Measurements from ENCODE around the gene VRK2.
"Not testable (repeated sequence)": the region's sequence is repeated elsewhere in the genome, so short reads cannot be mapped to it uniquely, and the experiment has no call there.

Gene VRK2

DNA sequence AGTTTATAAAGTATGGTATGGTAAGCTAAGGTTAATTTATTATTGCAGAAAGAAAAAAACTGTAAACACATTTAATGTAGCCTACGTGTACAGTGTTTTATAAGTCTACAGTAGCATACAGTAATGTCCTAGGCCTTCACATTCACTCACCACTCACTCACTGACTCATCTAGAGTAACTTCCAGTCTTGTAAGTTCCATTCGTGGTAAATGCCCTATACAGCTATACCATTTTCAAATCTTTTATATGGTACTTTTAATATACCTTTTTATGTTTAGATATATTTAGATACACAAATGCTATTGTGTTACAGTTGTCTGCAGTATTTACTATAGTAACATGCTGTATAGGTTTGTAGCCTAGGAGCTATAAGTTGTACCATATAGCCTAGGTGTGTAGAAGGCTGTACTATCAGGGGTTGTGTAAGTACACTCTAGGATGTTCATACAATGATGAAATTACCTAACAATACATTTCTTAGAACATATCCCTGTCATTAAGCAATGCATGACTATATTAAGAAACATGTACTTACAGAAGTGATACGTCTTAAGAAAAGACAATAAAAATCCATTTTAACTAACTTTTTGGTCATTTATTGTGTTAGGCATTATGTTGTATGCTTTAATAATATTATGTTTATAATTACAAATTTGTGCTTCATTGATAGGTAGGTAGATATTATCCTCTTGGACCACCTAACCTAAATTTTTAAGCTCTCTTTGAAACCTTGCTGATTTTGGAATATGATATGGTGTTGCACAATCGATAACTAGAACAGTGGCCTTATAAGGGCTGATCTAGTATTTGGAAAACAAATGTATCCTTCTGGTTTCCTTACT is 51.9 kb downstream of the VRK2 start:
- DNase-seq (ENCODE audit: low spot score in 2 of 2) (no peak), ATAC-seq (replicated peaks; ENCODE audit: extremely low read depth, poor library complexity, severe bottlenecking) (no peak)
- peaks cover 4% of the 10 kb centered on the region for H3K36me3 Mint-ChIP-seq (ENCODE audit: insufficient read depth)
- H3K9me3 Mint-ChIP-seq = no peaks in the 10 kb centered on the region
- no peaks in the 10 kb centered on the region for H3K27me3 Mint-ChIP-seq
- H3K4me3 Mint-ChIP-seq = no peak overlapping the region
- H3K4me1 Mint-ChIP-seq = no peaks in the 10 kb centered on the region
- H3K27ac Mint-ChIP-seq (ENCODE audit: low read depth) = no peak overlapping the region

DNA sequence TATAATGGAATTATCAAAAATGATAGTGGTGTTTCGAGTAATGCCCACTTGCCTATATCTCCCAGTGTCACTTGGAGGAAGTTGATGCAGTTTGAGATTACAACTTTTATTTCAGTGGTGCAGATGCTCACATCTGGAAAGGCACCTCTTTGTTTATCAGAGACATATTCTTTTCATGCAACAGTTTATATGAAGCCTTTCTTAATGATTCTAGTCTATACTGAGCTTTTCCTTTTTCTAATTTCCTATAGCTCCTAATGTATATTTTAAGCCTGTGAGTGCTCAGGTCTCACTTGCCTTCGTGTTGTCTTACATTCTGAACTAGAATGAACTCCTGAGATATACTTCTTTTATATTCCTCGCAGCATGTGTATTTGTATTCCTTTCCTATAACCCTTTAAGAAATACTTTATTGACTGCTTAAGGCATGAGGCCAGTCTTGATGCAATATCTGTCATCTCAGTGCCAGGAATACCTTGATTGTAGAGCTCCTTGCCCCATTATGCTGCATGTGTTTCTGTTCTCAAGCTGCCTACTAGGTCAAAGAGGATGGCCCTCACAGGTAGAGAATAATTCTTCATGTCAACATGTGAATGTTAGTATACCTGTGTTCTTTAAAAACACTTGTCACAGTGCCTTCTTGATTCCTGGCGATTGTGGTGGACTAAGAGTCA is 52.6 kb downstream of the VRK2 start:
- DNase-seq (ENCODE audit: low spot score in 2 of 2) (no peak), ATAC-seq (replicated peaks; ENCODE audit: extremely low read depth, poor library complexity, severe bottlenecking) (no peak)
- peaks cover 4% of the 10 kb centered on the region for H3K36me3 Mint-ChIP-seq (ENCODE audit: insufficient read depth)
- no peaks in the 10 kb centered on the region for H3K27me3 Mint-ChIP-seq
- H3K4me1 Mint-ChIP-seq = no peaks in the 10 kb centered on the region
- no peak overlapping the region for H3K27ac Mint-ChIP-seq (ENCODE audit: low read depth)
- H3K4me3 Mint-ChIP-seq = no peak overlapping the region
- H3K9me3 Mint-ChIP-seq = no peaks in the 10 kb centered on the region

DNA sequence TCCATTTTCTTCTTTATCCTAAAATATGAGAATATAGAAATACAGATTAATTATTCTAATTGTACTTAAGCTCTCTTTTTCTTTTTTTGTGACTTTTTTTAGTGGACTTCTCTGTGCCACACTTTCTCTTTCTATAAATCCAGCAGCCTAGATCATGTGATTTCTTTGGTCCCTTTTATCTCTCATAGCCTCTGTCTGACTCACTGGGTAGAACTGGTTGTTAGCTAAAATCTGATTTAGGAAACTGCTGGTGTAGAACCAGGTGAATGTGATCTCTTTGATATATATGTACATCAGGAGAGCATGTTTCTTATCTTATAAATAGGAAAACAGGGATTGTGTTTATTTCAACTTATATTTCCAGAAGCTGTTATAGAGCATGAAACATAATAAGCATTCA is 54.9 kb downstream of the VRK2 start:
- H3K27me3 Mint-ChIP-seq = no peaks in the 10 kb centered on the region
- no peak for DNase-seq (ENCODE audit: low spot score in 2 of 2)
- H3K4me1 Mint-ChIP-seq = no peaks in the 10 kb centered on the region
- no peak overlapping the region for H3K4me3 Mint-ChIP-seq
- H3K27ac Mint-ChIP-seq (ENCODE audit: low read depth) = no peak overlapping the region
- H3K9me3 Mint-ChIP-seq = no peaks in the 10 kb centered on the region
- ATAC-seq (replicated peaks; ENCODE audit: extremely low read depth, poor library complexity, severe bottlenecking) = no peak
- H3K36me3 Mint-ChIP-seq (ENCODE audit: insufficient read depth) = peaks cover 3% of the 10 kb centered on the region

DNA sequence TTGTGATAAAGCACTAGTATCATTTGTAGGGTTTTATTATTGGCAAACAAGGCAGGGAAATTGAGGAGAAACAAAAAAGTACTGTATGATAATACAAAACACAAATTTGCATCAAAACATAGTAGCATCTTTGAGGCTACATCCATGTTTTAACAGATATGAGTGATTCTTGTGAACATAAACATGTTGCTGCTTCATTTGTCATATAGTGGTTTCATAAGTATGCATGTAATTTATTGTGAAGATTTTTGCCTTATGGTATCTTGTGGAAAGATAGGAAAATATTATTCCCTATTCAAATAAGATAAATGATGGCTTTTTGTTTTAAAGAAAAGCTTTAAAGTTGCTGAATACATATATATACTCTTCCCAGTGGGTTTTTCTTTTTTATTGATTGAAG is 60.3 kb downstream of the VRK2 start:
- no peaks in the 10 kb centered on the region for H3K9me3 Mint-ChIP-seq
- H3K27me3 Mint-ChIP-seq = no peaks in the 10 kb centered on the region
- H3K27ac Mint-ChIP-seq (ENCODE audit: low read depth) = no peak overlapping the region
- H3K36me3 Mint-ChIP-seq (ENCODE audit: insufficient read depth) = peaks cover 6% of the 10 kb centered on the region
- peaks cover 18% of the 10 kb centered on the region for H3K4me1 Mint-ChIP-seq
- H3K4me3 Mint-ChIP-seq = no peak overlapping the region
- ATAC-seq (replicated peaks; ENCODE audit: extremely low read depth, poor library complexity, severe bottlenecking) (no peak), DNase-seq (ENCODE audit: low spot score in 2 of 2) (no peak)

DNA sequence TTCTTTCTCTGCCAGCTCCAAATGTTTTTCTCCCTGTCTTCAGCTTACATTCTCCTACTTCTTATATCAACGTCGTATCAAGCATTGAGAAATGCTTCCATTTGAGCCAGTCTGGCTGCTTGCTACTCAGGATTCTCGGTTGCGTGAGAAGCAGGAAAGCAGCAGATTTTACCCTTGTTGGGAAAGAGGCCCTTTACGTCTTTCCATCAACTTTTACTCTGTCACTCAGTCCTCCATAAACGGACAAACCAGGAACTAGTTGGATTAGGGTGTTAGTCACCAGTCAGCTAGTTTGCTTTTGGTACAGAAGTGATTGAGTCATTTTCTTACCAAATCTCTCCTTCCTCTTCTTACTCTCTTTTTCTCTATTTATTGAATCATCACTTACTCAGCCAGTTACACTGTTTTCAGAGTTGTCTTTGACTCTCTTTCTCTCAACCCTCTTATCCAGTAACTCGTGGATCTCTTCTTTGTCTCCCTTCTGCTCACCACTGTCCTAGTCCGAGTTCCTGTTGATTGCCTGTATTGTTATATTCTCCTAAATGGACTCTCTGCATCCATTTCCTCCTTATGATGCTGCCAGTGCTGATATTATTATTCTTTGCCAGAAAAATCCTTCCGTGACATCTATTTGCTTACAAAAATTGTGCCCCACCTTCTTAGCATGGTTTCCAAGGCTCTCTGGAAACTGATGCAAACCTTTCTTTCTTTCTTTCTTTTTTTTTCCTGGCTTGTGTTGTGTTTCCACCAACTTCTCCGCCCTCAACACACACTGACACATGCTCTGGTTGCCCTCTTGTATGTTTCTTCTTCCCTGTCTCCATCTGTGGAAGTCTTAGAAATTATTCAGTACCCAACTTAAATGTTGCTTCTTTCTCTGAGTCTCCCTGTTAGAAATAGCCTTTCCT is 61.5 kb downstream of the VRK2 start:
- no peaks in the 10 kb centered on the region for H3K27me3 Mint-ChIP-seq
- H3K9me3 Mint-ChIP-seq = no peaks in the 10 kb centered on the region
- ATAC-seq (replicated peaks; ENCODE audit: extremely low read depth, poor library complexity, severe bottlenecking) (no peak), DNase-seq (ENCODE audit: low spot score in 2 of 2) (no peak)
- H3K4me1 Mint-ChIP-seq = peaks cover 18% of the 10 kb centered on the region
- H3K27ac Mint-ChIP-seq (ENCODE audit: low read depth) = no peak overlapping the region
- H3K36me3 Mint-ChIP-seq (ENCODE audit: insufficient read depth) = peaks cover 6% of the 10 kb centered on the region
- H3K4me3 Mint-ChIP-seq = no peak overlapping the region

DNA sequence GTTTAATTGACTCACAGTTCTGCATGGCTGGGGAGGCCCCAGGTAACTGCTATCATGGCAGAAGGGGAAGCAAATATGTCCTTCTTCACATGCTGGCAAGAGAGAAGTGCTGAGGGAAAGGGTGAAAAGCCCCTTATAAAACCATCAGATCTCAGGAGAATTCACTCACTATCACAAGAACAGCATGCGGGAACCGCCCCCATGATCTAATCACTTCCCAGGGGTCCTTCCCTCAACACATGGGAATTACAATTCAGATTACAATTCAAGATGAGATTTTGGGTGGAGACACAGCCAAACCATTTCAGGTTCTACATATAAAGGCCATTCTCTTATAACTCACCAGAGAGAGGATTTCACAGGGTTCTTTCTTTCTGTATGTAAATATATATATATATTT is 62.9 kb downstream of the VRK2 start:
- DNase-seq (ENCODE audit: low spot score in 2 of 2) = no peak
- Mint-ChIP-seq H3K4me1 (peaks cover 18% of the 10 kb centered on the region), H3K36me3 (ENCODE audit: insufficient read depth) (peaks cover 6% of the 10 kb centered on the region), H3K4me3 (no peak overlapping the region), H3K9me3 (no peaks in the 10 kb centered on the region), H3K27me3 (no peaks in the 10 kb centered on the region), H3K27ac (ENCODE audit: low read depth) (no peak overlapping the region)
- ATAC-seq (replicated peaks; ENCODE audit: extremely low read depth, poor library complexity, severe bottlenecking) = no peak

DNA sequence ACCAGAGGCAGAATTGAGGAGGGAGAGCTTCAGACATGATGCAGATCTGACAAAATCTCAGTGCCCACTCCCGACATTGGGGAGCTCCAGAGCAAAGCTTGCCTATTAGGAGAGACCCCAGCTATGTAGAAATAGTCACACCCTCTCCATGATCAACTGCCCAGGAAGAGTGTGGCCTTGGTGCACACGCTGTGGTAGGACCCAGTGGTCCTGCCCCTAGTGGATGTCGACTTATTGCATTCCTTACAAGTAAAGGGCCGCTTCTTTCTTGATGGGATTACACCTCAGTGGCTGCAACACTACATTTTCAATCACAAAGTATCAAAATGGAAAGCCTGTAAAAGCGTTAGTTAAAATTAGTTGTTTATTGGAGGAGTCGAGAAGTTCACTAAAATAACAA is 64.2 kb downstream of the VRK2 start:
- H3K4me3 Mint-ChIP-seq = no peak overlapping the region
- no peak overlapping the region for H3K27ac Mint-ChIP-seq (ENCODE audit: low read depth)
- ATAC-seq (replicated peaks; ENCODE audit: extremely low read depth, poor library complexity, severe bottlenecking) = no peak
- H3K27me3 Mint-ChIP-seq = no peaks in the 10 kb centered on the region
- peaks cover 18% of the 10 kb centered on the region for H3K4me1 Mint-ChIP-seq
- H3K9me3 Mint-ChIP-seq = no peaks in the 10 kb centered on the region
- no peak for DNase-seq (ENCODE audit: low spot score in 2 of 2)
- peaks cover 6% of the 10 kb centered on the region for H3K36me3 Mint-ChIP-seq (ENCODE audit: insufficient read depth)

DNA sequence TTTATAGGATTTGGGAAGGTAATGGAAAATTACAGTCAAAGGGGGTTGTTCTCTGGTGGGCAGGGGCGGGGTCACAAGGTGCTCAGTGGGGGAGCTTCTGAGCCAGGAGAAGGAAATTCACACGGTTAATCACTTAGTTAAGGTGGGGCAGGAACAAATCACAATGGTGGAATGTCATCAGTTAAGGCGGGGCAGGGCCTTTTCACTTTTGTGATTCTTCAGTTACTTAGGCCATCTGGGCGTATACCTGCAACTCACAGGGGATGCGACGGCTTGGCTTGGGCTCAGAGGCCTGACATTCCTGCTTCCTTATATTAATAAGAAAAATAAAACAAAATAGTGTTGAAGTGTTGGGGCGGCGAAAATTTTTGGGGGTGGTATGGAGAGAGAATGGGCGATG is 67.0 kb downstream of the VRK2 start:
- not testable (repeated sequence) for DNase-seq (ENCODE audit: low spot score in 2 of 2); H3K4me3 Mint-ChIP-seq; H3K9me3 Mint-ChIP-seq; H3K27me3 Mint-ChIP-seq; H3K36me3 Mint-ChIP-seq (ENCODE audit: insufficient read depth); H3K27ac Mint-ChIP-seq (ENCODE audit: low read depth); ATAC-seq (replicated peaks; ENCODE audit: extremely low read depth, poor library complexity, severe bottlenecking)
- peaks cover 20% of the 10 kb centered on the region for H3K4me1 Mint-ChIP-seq

DNA sequence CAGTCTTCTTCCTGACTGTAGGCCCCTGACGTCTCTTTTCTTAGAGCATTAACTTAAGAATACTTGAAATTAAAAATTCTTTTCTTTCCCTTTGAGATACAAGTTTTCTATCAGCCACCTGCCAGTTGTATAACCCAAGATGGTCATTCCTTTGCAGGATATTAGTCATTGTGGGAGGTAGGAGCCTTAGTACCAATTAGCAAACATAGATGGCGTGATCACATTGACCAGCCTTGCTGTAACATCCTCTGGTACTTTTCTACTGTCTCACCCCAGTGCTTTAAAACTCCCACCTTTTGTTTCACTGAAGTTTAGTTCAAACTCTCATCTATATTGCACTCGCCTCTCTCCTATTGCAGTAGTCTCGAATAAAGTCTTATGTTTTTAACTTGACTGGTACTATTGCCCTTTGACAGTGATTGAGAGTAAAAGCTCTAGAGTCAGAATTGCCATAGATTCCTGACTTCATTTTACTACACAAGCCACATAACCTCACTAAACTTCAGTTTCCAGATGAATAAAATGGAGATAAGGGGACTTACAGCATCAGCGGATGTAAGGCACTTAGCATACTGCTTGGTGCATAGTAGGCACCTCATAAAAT is 74.1 kb downstream of the VRK2 start:
- ATAC-seq (replicated peaks; ENCODE audit: extremely low read depth, poor library complexity, severe bottlenecking) = no peak
- Mint-ChIP-seq H3K36me3 (ENCODE audit: insufficient read depth) (peaks cover 11% of the 10 kb centered on the region), H3K9me3 (no peaks in the 10 kb centered on the region), H3K27ac (ENCODE audit: low read depth) (no peak overlapping the region), H3K4me3 (no peak overlapping the region), H3K4me1 (peaks cover 11% of the 10 kb centered on the region), H3K27me3 (no peaks in the 10 kb centered on the region)
- no peak for DNase-seq (ENCODE audit: low spot score in 2 of 2)

DNA sequence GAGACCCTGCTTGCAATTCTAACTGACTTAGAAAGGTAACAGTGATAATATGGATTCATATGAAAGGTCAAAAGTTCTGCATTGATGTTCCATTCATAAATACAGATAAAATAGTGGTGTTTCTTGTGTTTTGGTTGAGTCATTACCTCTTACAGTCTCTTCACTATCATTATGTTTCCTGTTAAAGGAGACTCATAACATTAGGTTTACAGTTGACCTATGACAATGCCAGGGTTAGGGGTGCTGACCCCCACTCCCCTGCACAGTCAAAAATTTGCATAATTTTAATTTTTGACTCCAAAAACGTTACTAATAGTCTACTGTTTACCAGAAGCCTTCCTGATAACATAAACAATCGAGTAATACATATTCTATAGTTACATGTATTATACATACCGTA is 75.4 kb downstream of the VRK2 start:
- H3K36me3 Mint-ChIP-seq (ENCODE audit: insufficient read depth) = peaks cover 11% of the 10 kb centered on the region
- ATAC-seq (replicated peaks; ENCODE audit: extremely low read depth, poor library complexity, severe bottlenecking) (no peak), DNase-seq (ENCODE audit: low spot score in 2 of 2) (no peak)
- no peak overlapping the region for H3K27ac Mint-ChIP-seq (ENCODE audit: low read depth)
- no peak overlapping the region for H3K4me3 Mint-ChIP-seq
- H3K27me3 Mint-ChIP-seq = no peaks in the 10 kb centered on the region
- H3K9me3 Mint-ChIP-seq = no peaks in the 10 kb centered on the region
- peaks cover 9% of the 10 kb centered on the region for H3K4me1 Mint-ChIP-seq

DNA sequence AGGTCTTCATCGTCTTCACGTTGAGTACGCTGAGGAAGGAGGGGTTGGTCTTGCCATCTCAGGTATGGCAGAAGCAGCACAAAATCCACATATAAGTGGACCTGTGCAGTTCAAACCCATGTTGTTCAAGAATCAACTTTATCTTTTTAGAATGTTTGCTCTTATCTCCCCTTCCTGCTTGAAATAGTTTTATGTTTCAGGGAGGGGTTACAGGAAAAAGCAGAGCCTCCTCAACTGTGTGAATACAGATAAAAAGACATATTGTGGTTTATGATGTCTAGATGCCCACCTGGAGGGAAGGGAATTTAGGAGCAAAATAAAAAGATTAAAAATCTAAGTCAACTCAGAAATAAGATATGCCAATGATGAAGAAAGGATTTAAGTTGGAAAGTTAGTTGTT is 75.9 kb downstream of the VRK2 start:
- H3K27ac Mint-ChIP-seq (ENCODE audit: low read depth) = no peak overlapping the region
- H3K4me1 Mint-ChIP-seq = peaks cover 4% of the 10 kb centered on the region
- H3K27me3 Mint-ChIP-seq = no peaks in the 10 kb centered on the region
- no peak for DNase-seq (ENCODE audit: low spot score in 2 of 2)
- H3K36me3 Mint-ChIP-seq (ENCODE audit: insufficient read depth) = peaks cover 11% of the 10 kb centered on the region
- no peak overlapping the region for H3K4me3 Mint-ChIP-seq
- H3K9me3 Mint-ChIP-seq = no peaks in the 10 kb centered on the region
- ATAC-seq (replicated peaks; ENCODE audit: extremely low read depth, poor library complexity, severe bottlenecking) = no peak

DNA sequence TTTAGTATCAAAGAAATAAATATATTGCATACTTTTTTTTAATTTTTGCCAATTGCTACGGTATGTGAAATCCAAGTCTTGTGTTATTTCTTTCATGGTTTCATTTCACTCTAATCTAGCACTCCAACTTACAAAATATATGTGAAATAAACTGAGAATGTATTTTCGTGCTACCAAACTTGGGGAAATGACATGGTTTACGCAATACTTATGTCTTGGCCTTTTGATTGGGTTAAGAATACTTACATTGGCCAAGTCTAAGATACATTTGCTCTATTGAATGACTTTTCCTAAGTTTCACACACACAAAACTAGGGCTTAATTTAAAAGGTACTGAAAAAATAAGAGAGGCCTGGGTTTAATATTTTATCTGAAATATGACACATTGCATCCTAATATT is 80.5 kb downstream of the VRK2 start:
- DNase-seq (ENCODE audit: low spot score in 2 of 2) (no peak), ATAC-seq (replicated peaks; ENCODE audit: extremely low read depth, poor library complexity, severe bottlenecking) (no peak)
- no peaks in the 10 kb centered on the region for H3K4me1 Mint-ChIP-seq
- no peak overlapping the region for H3K27ac Mint-ChIP-seq (ENCODE audit: low read depth)
- no peak overlapping the region for H3K4me3 Mint-ChIP-seq
- H3K27me3 Mint-ChIP-seq = no peaks in the 10 kb centered on the region
- peaks cover 5% of the 10 kb centered on the region for H3K36me3 Mint-ChIP-seq (ENCODE audit: insufficient read depth)
- H3K9me3 Mint-ChIP-seq = no peaks in the 10 kb centered on the region

All from central memory CD8-positive, alpha-beta T cell (primary cell).